GM18868 (cell line): Measurements from ENCODE around the gene F2RL2.

Experiments
- ATAC-seq: cut with Tn5 transposase; IDR thresholded peaks from one replicate; pipeline ENCODE4 v1.9.1; 2021; ENCODE audit warnings: mild to moderate bottlenecking, moderate library complexity; ENCODE audit not compliant: unreplicated experiment

Gene F2RL2

GRCh38 chr5:76590027-76590426, 33.2 kb downstream of the F2RL2 start:
- peak; percentile 94 for ATAC-seq

- no peak for ATAC-seq
Observed at GRCh38 chr5:76586531-76586930, 36.7 kb downstream of the F2RL2 start.

GRCh38 chr5:76585783-76586217, 37.4 kb downstream of the F2RL2 start:
- no peak for ATAC-seq

- ATAC-seq: no peak
Observed at GRCh38 chr5:76583163-76584047, 39.8 kb downstream of the F2RL2 start.

- ATAC-seq: peak; percentile 94
Observed at GRCh38 chr5:76582230-76583162, 40.7 kb downstream of the F2RL2 start.

GRCh38 chr5:76580981-76581380, 42.2 kb downstream of the F2RL2 start:
- ATAC-seq: no peak

- no peak for ATAC-seq
Observed at GRCh38 chr5:76579166-76579937, 43.9 kb downstream of the F2RL2 start.

GRCh38 chr5:76576996-76577395, 46.2 kb downstream of the F2RL2 start:
- no peak for ATAC-seq

- no peak for ATAC-seq
Observed at GRCh38 chr5:76576450-76576849, 46.8 kb downstream of the F2RL2 start.

- no peak for ATAC-seq
Observed at GRCh38 chr5:76571559-76571958, 51.6 kb downstream of the F2RL2 start.

GRCh38 chr5:76570153-76570552, 53.0 kb downstream of the F2RL2 start:
- ATAC-seq: no peak
